ENCODE data around the gene PTGFRN. TPM values are rescaled to one million over a fixed set of nuclear protein-coding genes. Genes with fewer than 3 reads are reported as not detected.

PTGFRN gene
- total RNA-seq, 1 donor from 2014 or later: 99.6 TPM

DNA sequence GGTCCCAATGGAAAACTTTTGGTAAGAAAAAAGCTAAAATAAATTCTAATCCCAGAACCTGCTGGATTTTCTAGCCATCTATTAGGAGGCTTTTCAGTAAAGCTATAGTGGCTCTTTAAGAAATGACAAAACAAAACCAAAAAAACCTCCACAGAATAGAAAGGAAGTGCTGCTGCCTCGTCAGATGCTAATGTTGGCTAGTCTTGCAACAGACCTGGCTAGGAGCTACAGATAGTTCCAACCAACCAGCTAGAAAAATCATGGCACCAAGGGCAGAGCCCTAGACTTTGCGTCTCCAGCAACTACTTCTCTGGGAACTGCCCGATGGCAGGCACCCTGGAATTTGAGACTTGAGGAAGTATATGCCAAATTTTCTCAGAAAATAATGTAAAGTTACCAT is 99.4 kb downstream of the PTGFRN start:
- intact Hi-C loops (cut with micrococcal nuclease): no loop called here
- DNase-seq (no peak), ATAC-seq (peak; percentile 26)

DNA sequence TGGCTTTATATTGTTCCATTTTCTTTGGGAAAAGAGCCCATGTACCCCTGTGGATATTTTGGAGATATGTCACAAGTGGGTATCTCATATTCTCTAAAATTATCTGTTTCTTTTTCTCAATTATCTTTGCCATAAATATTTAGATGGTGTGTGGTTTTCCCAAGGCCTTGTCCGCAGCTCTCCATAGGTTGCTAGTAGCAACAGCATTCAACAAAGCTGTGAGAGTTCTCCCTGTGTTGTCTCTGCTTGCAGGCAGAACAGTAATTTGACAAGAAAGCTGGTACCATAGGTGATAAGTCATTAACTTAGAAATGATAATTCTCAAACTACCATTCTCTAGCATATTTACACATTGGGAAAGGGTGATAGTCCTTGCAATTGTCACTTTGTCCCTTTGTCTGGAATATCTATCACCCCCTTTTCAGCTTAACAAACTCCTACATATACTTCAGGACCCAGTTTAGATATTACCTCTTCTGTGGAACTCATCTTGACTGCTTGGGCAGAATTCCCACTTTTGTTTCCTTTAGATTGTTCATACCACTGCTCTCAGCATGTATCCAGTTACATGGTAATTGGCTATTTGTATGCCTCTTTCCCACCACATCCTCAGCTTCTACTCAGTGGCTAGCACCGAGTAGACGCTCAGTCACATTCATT is 100.7 kb downstream of the PTGFRN start:
- intact Hi-C loops (cut with micrococcal nuclease): no loop called here
- ATAC-seq: no peak
- no peak for DNase-seq

DNA sequence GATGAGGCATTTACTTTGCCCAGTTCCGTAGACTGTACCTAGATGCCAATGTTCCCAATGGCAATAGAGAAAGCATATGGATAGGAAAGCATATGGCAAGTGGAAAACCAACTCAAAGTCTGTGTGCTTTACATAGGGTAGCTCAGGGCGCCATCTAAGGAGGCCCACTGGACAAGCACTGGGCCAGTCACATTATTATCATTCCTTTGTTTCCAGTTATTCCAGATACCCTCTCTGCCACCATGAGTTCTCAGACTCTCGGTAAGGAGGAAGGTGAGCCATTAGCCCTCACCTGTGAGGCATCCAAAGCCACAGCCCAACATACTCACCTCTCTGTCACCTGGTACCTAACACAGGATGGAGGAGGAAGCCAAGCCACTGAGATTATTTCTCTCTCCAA is 101.6 kb downstream of the PTGFRN start:
- DNase-seq (no peak), ATAC-seq (no peak)
- intact Hi-C loops (cut with micrococcal nuclease): no loop called here

DNA sequence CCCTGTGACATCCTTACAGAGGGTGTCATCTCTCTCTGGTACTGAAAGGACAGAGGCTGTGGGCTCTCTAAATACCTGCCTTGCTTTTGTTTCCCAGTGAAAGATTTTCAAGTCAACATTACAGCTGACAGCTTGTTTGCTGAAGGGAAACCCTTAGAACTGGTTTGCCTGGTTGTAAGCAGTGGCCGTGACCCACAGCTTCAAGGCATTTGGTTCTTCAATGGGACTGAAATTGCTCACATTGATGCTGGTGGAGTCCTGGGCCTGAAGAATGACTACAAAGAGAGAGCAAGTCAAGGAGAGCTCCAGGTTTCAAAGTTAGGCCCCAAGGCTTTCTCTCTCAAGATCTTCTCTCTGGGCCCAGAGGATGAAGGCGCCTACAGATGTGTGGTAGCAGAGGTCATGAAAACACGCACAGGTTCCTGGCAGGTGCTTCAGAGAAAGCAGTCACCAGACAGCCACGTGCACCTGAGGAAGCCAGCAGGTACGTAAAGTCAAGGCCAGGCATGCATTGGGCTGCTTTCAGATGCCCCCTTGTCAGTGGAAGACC is 103.7 kb downstream of the PTGFRN start:
- DNase-seq (no peak), ATAC-seq (no peak)
- intact Hi-C loops (cut with micrococcal nuclease): no loop called here

DNA sequence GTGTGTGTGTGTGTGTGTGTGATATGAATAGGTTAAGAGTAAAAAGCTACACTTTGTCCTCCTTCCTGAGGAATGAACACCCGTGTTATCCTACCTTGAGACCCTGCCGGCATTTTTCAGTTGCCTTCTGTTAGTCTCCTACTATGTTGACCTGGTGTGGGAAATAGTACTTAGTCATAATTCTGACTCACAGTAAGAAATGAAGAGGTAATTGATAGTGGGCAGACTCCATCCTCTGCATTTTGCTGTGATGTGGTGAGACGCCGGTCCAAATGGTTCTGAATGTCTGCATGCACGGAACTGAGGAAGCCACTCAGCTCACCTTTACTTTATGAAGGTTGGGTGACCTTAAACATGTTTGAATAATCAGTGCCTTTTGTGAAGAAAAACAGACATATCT is 104.5 kb downstream of the PTGFRN start:
- intact Hi-C loops (cut with micrococcal nuclease): no loop called here
- DNase-seq (no peak), ATAC-seq (no peak)

DNA sequence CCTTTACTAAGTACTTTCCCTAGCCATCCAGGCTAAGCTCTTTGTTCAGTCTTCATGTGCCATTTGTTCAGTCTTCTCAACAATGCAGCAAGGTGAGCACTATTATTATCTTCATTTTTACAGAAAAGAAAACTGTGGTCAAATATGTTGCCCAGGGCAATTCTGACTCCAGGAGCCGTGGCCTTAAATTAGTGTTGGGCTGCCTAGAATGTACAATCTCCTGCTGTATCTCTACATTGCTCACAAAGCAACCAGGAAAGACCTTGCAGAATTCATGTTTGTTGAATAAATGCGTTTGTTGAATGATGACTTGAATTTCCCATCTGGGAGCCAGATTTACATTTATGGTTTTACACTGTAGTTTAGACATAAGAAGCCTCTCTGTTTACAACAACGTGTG is 106.0 kb downstream of the PTGFRN start:
- DNase-seq (no peak), ATAC-seq (no peak)
- intact Hi-C loops (cut with micrococcal nuclease): no loop called here

DNA sequence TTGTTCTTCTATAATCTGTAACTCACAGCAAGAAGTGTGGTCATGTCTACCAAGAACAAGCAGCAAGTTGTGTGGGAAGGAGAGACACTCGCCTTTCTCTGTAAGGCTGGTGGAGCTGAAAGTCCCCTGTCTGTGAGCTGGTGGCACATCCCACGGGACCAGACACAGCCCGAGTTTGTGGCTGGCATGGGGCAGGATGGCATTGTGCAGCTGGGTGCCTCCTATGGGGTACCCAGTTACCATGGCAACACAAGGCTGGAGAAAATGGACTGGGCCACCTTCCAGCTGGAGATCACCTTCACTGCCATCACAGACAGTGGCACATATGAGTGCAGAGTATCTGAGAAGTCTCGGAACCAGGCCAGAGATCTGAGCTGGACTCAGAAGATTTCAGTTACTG is 107.3 kb downstream of the PTGFRN start:
- ATAC-seq: no peak
- intact Hi-C loops (cut with micrococcal nuclease): no loop called here

DNA sequence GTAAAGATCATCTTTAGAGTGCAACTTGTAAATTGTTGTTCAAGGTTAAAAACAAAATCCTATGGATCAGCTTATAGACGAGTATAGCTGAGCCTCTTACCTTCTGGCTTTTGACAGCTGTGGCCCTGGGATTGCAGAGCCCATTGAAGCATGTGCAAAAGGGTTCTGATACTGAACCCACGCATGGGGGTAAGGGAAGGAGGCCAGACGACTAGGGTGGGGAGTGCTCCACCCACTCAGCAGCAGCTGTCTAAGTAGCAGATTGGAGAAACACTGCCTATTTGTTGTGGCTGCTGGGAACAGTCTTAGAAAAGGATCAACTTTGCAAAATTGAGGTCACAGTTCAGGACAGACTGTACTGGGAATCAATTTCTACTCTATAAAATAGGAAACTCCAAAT is 107.9 kb downstream of the PTGFRN start:
- ATAC-seq (peak; percentile 96), DNase-seq (peak; percentile 52)
- intact Hi-C loops (cut with micrococcal nuclease): no loop called here

More for the DNA sequence above, 107.3 kb downstream of the PTGFRN start:
- DNase-seq: no peak

DNA sequence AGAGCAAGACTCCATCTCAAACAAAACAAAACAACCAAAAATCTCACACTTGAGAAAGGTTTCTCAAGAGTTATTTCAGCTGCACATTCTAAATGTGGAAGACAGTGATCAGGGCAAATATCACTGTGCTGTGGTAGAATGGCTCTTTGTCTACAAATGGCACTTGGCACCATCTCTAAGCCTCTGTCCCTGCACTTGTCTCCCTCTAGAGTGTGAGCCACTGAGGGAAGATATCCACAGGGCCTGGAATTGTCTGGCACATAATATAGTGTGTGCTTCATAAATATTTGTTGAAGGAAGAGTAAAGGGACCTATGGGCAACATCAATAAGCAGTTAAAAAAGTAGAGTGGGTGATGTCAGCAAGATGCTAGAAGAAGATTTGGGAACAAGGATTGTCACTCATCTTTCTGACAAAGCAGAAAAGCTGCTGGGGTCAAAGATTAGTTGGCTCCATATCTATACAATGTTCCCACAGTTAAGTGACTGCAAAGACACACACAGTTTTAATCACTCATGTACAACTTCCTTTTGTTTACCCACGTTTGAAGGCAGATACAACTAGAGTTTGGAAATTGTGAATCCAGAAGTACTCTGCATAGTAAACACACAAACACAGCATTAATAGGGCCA is 110.9 kb downstream of the PTGFRN start:
- peak; percentile 50 for ATAC-seq
- intact Hi-C loops (cut with micrococcal nuclease): no loop called here
- no peak for DNase-seq

DNA sequence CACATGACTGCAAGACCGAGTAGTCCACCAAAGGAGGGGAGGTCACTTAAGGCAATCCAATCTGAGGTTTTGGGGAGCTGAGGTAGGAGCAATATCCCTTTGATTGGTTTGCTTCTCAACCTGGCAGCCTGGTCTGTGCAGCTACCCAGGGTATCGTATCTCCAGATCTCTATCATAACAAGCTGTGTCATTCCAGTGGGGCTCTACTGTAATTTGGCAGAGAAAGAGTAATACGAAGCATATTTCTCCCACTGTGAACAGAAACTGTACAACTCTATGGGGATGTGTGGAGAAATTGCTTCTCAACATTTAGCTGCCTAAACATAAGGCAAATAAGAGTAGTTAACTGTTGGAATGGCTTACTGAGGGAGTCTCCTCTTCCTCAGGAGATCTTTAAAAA is 112.4 kb downstream of the PTGFRN start:
- intact Hi-C loops (cut with micrococcal nuclease): no loop called here
- no peak for ATAC-seq
- DNase-seq: no peak

DNA sequence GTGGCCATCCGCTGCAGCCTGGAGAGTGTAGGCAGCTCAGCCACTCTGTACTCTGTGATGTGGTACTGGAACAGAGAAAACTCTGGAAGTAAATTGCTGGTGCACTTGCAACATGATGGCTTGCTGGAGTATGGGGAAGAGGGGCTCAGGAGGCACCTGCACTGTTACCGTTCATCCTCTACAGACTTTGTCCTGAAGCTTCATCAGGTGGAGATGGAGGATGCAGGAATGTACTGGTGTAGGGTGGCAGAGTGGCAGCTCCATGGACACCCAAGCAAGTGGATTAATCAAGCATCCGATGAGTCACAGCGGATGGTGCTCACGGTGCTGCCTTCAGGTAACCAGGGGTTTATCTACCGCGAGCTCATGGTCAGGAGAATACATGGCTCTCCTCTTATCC is 115.9 kb downstream of the PTGFRN start:
- DNase-seq: no peak
- ATAC-seq: no peak
- intact Hi-C loops (cut with micrococcal nuclease): no loop called here

DNA sequence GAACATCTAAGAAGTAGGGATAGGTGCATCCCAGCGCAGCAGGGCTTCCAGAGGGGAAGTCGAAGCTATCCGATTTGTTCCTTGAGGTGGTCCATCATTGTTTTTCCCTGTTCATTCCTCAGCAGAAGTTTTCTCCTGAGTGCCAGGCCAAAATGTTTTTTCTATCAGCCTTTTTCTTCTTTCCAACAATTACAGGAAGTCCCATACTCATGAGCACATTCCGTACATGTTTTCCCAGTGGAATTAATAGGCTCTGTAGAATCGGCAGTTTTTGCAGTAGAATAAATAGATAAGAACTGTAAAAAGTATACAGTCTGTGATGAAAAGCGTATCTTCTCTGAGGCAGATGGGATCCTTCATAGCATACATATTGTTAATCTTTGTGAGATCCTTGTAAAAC is 116.6 kb downstream of the PTGFRN start:
- intact Hi-C loops (cut with micrococcal nuclease): no loop called here
- ATAC-seq: peak; percentile 50
- DNase-seq: no peak

DNA sequence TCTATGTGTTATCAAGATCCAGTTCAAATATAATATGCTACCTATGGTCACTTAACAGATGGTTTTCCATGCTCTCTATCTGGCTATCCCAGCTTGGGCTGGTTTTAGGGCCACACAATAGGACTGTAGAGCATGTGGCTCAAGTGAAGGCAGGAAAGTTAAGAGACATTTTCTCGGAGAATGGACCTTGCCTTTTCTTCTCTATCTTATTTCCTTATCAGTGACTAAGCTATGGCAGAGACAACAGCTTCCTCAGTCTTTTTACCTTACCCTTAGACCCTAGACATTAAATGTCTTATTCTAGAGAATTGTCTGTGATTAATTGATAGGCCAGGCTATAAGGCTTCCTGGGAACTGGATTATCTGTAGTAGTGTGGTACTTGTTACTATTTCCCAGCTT is 120.0 kb downstream of the PTGFRN start:
- DNase-seq: no peak
- no peak for ATAC-seq
- intact Hi-C loops (cut with micrococcal nuclease): no loop called here

DNA sequence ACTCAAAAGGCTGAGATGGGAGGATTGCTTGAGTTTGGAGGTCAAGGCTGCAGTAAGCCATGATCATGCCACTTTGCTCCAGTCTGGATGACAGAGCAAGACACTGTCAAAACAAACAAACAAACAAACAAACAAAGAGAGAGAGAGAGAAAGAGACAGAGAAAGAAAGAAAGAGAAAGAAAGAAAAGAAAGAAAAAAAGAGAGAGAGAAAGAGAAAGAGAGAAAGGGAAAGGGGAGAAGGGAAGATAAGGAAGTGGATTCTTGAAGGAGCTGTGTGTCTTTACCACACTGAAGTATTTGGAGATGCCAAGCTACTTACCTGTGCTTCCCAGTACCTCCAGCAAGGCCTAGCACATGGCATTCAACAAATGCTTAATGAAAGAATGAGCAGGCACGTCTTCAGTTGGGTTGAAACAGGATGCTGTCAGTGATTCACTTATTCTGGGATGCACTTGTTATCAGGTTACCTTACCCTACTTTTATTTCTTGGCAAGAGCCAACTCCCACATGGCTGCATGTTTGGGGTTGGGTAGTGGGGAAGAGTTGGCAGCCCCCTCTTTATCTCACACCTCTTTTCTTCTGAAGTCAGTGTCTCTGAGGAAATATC is 120.7 kb downstream of the PTGFRN start:
- ATAC-seq (no peak), DNase-seq (no peak)
- intact Hi-C loops (cut with micrococcal nuclease): no loop called here

DNA sequence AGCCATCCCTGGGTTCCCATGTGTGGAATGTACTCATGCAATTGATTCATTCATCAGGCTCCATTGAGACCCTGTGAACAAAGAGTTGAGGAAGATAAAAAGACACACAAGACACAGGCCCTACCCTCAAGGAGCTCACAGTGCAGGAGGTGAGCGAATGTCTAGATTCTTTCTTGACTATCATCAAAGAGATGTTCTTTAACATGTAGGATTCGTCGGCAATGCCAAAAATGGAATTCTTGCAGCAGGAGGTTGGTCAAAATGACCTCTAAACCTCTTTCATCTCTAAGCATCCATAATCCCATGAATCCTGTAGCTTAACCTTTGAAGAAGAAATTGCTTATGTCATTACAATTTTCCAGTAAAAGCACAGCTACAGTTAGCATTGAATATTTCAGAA is 122.5 kb downstream of the PTGFRN start:
- intact Hi-C loops (cut with micrococcal nuclease): no loop called here
- DNase-seq: no peak
- ATAC-seq: no peak

DNA sequence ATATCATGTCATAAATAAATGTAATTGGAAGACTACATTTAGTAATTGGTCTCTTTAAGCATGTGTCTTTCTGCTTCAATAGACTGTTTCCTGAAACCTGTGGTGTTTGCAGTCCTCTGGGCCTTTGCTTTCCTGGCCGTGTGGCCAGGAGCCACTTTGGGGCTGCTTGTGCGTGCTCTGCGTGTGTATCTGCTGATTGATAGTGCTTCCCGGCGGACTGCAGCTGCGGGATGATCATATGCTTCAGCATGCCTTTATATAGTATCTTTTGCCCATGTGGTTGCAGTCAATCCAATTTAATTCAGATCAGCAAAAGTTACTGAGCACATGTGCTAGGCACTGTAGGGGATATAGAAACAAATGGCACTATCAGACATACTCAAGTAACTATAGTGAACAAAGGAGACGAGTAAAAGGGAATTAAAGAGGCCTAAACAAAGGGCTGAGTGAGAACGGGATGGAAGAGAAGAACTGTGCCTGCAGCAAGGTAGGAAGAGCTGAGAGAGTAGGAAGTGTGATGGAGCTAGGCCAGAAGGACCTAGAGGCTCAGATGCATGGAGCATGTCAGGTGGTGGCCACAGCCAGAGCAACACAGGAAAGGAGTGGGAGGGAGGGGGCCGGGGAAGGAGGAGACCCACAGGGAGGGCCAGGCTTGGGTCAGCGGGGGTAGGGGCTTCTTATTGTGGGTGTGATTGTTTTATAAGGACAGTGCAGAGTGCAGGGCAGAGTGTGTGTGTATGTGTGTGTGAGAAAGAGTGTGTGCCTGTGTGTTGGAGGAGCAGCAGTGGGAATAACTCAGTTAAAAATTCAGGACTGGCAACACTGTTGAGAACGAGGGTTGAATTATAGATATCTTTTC is 123.2 kb downstream of the PTGFRN start:
- ATAC-seq: peak; percentile 18
- no peak for DNase-seq
- intact Hi-C loops (cut with micrococcal nuclease): no loop called here

DNA sequence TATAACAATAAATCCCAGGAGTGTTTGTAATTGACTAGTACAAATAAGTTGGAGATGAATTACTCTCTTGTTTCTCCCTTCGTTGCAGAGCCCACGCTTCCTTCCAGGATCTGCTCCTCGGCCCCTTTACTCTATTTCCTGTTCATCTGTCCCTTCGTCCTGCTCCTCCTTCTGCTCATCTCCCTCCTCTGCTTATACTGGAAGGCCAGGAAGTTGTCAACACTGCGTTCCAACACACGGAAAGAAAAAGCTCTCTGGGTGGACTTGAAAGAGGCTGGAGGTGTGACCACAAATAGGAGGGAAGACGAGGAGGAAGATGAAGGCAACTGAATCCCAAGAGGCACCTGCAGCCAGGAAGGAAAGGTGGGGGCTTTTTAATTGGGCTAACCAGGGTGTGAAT is 124.1 kb downstream of the PTGFRN start:
- DNase-seq (no peak), ATAC-seq (no peak)
- intact Hi-C loops (cut with micrococcal nuclease): no loop called here

DNA sequence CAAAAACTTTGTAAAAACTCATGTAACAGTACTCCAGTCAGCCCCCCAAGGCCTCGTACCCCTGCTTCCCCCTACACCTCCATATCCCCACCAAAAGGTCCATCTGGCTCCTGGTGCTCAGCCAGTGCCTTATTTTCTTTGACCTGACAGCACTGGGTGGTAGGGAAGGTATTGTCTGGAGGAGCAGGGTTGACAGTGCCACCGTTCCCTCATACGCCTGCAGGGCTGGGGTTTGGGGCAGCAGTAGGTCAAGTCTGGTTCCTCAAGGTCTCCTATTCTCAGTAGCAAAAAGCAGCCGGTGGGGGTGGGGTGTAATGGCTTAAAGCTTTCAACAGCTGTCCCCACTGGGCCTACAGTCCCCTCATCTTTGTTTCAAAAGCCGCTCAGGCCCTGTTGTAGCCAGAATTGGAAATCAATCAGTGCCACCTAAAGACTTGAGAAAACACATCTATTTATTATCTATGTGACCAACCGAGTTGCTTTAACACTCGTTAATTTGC is 125.1 kb downstream of the PTGFRN start:
- intact Hi-C loops (cut with micrococcal nuclease): no loop called here
- no peak for ATAC-seq
- no peak for DNase-seq

DNA sequence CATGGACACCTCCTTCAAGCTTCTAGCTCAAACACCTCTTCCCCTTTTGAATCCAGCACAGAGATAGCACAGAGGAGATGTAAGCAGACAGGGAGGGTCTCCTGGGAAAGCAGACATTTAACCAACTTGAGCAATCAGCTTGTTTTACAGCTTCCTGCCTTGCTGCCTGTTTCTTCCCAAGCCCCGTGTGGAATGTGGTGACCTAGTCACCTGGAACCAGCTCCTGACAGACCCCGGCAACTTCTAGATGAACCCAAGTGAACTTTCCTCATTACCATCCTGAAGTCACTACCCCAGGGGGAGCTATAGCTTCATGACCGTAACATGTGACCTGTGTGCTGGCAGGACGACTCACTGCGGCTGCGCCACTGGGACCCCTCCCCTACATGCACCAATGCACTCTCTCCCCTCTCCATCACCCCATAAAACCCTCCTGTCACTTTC is 126.3 kb downstream of the PTGFRN start:
- intact Hi-C loops (cut with micrococcal nuclease): no loop called here
- no peak for DNase-seq
- no peak for ATAC-seq

DNA sequence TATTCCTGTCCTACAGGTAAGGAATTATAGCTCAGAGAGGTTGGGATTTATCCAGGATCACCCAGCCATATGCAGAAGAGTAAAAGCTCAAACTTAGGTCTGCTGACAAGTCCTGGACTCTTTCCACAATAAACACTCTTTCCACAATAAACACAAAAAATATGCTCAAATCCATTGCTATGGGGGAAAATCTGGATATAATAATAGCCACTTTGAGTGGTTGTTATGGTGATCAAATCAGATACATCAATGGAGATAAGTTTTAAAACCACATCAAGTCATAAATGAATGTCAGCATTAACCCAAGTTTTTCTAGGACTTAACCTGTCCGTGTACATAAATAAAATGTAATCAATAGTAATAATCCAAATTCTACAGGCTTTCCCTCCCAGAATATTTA is 128.1 kb downstream of the PTGFRN start:
- no peak for ATAC-seq
- intact Hi-C loops (cut with micrococcal nuclease): no loop called here
- DNase-seq: no peak
